A549 (cell line): ENCODE results near the gene NR2E3. TPM values are rescaled to one million over a fixed set of nuclear protein-coding genes. Genes with fewer than 3 reads are reported as not detected.

Source experiments
- ATAC-seq, 2 experiments: fragments of 200-7000 bp in 1 of 2; fragments of >200 bp in 1 of 2; cut with Nextera tagmentation in 1 of 2; cut with Tn5 transposase in 1 of 2; 3 replicates each; pipeline versions ENCODE4 v1.8.0 to v1.9.1; 2018 to 2020; ENCODE audit warnings: mild to moderate bottlenecking in 1 of 2, moderate library complexity in 1 of 2
- CTCF ChIA-PET: fragments of 300-600 bp; sonication (Branson Sonifier 250); formaldehyde crosslinking; extraction: SDS; loops from one replicate; lab custom pipeline; 2021; ENCODE audit warnings: antibody characterized with exemption, inconsistent platforms; lab: Yijun Ruan, JAX
- POLR2A ChIA-PET: fragments of 350-600 bp; formaldehyde crosslinking; extraction: SDS; loops from one replicate; lab custom pipeline; 2021; ENCODE audit warnings: antibody characterized with exemption, inconsistent platforms; lab: Yijun Ruan, JAX
- DNase-seq, 2 experiments: peaks; one replicate each; pipeline versions ENCODE4 v3.0.0 to v3.0.0-alpha.2; 2011 to 2016; ENCODE audit warnings: low read depth in 1 of 2, low spot score in 1 of 2
- FAIRE-seq: peaks from 2 replicates; lab custom pipeline; 2011; peaks lifted over from hg19 to GRCh38; lab: Jason Lieb, UNC
- H3K27ac ChIP-seq, 2 experiments: fragments of >200 bp; sonication (Bioruptor Twin); formaldehyde crosslinking; 3 replicates each; pipeline ENCODE4 v1.5.1; 2016 to 2017
- H3K4me1 ChIP-seq: fragments of >200 bp; sonication (Bioruptor Twin); formaldehyde crosslinking; 3 replicates; pipeline ENCODE4 v1.6.1; 2016
- H3K4me2 ChIP-seq: fragments of >200 bp; sonication (Bioruptor Twin); formaldehyde crosslinking; 3 replicates; pipeline ENCODE4 v1.6.1; 2016
- H3K4me3 ChIP-seq: fragments of >200 bp; sonication (Bioruptor Twin); formaldehyde crosslinking; 3 replicates; pipeline ENCODE4 v1.5.1; 2016
- H3K9me3 ChIP-seq: fragments of >200 bp; sonication (Bioruptor Twin); formaldehyde crosslinking; 3 replicates; pipeline ENCODE4 v1.6.1; 2016
- BHLHE40 ChIP-seq: IDR thresholded peaks from 2 replicates; pipeline ENCODE4 v1.6.1; 2012; ENCODE audit warnings: low read depth, low read length, inconsistent platforms
- CBX2 ChIP-seq: fragments of 200-600 bp; sonication (generic); IDR thresholded peaks from 2 replicates; pipeline ENCODE4 v1.6.1; 2016; ENCODE audit warnings: low read depth, mild to moderate bottlenecking, borderline replicate concordance
- CBX8 ChIP-seq: fragments of 200-600 bp; sonication (generic); IDR thresholded peaks from 2 replicates; pipeline ENCODE4 v1.6.1; 2016
- CHD2 ChIP-seq: fragments of 150-350 bp; IDR thresholded peaks from 2 replicates; pipeline ENCODE4 v1.6.1; 2014; ENCODE audit warnings: low read length; ENCODE audit not compliant: partially characterized antibody
- EHF ChIP-seq: fragments of 250-450 bp; sonication (Bioruptor Pico); IDR thresholded peaks from 2 replicates; pipeline ENCODE4 v1.5.0; 2020; ENCODE audit warnings: mild to moderate bottlenecking
- ESRRA ChIP-seq: fragments of 150-350 bp; IDR thresholded peaks from 2 replicates; pipeline ENCODE4 v1.6.1; 2014; ENCODE audit warnings: mild to moderate bottlenecking, low read length, borderline replicate concordance
- FOSB ChIP-seq: fragments of 250-450 bp; sonication (Bioruptor Pico); IDR thresholded peaks from 2 replicates; pipeline ENCODE4 v1.5.0; 2020; ENCODE audit warnings: mild to moderate bottlenecking, moderate library complexity
- HEYL ChIP-seq: fragments of 250-450 bp; sonication (Bioruptor Pico); IDR thresholded peaks from 2 replicates; pipeline ENCODE4 v1.8.0; 2021; ENCODE audit warnings: mild to moderate bottlenecking, moderate library complexity
- HOXB5 ChIP-seq: fragments of 250-450 bp; sonication (Bioruptor Pico); IDR thresholded peaks from 2 replicates; pipeline ENCODE4 v1.5.0; 2020; ENCODE audit warnings: mild to moderate bottlenecking, moderate library complexity
- MAFK ChIP-seq: fragments of 450-650 bp; IDR thresholded peaks from 2 replicates; pipeline ENCODE4 v1.6.1; 2014; ENCODE audit not compliant: partially characterized antibody
- NR3C1 ChIP-seq: fragments of >200 bp; sonication (Bioruptor Twin); formaldehyde crosslinking; IDR thresholded peaks from 3 replicates; pipeline ENCODE4 v1.6.1; 2017
- PHF8 ChIP-seq: fragments of 200-600 bp; sonication (generic); IDR thresholded peaks from 2 replicates; pipeline ENCODE4 v1.6.1; 2016; ENCODE audit warnings: low read depth, mild to moderate bottlenecking, antibody characterized with exemption, moderate library complexity, borderline replicate concordance
- POLR2AphosphoS2 ChIP-seq: conservative IDR thresholded peaks from 2 replicates; pipeline ENCODE4 v1.6.1; 2012; ENCODE audit warnings: low read length, improper control_type of control experiment, inconsistent platforms
- RAD21 ChIP-seq, 2 experiments: fragments of >200 bp in 1 of 2; sonication (Bioruptor Twin) in 1 of 2; formaldehyde crosslinking in 1 of 2; IDR thresholded peaks in 1 of 2; conservative IDR thresholded peaks in 1 of 2; 2 replicates in 1 of 2; 3 replicates in 1 of 2; pipeline ENCODE4 v1.6.1; 2012 to 2018; ENCODE audit warnings: inconsistent platforms in 1 of 2
- RARB ChIP-seq: fragments of 250-450 bp; sonication (Bioruptor Pico); IDR thresholded peaks from 2 replicates; pipeline ENCODE4 v1.8.0; 2021; ENCODE audit warnings: mild to moderate bottlenecking, moderate library complexity
- RFX5 ChIP-seq: fragments of 450-650 bp; IDR thresholded peaks from 2 replicates; pipeline ENCODE4 v1.7.1; 2014; ENCODE audit warnings: antibody characterized with exemption, mild to moderate bottlenecking, moderate library complexity
- RNF2 ChIP-seq: fragments of 200-600 bp; sonication (generic); IDR thresholded peaks from 2 replicates; pipeline ENCODE4 v1.6.1; 2016; ENCODE audit warnings: low read depth, mild to moderate bottlenecking, antibody characterized with exemption, moderate library complexity, borderline replicate concordance
- WGBS: methylation state at CpG from one replicate; pipeline ENCODE4 v1.1.6; 2017; ENCODE audit errors: missing lambda C conversion rate; 5-methylcytosine and 5-hydroxymethylcytosine counted together
- polyA plus RNA-seq, 4 experiments: library from polyadenylated mRNA; depleted of rRNA in 3 of 4; stranded (reverse); fragments of >200 nt; fragmentation: RNase III in 1 of 4; extraction: RNeasy Plus Mini Kit Qiagen cat#74134 plus additional on column Dnase treatment in 1 of 4; gene quantifications; 2 replicates in 3 of 4; 3 replicates in 1 of 4; pipeline ENCODE4 v1.2.3, GENCODE V29; 2011 to 2017
- TF ChIP-seq, protein P1 (sequence below): fragments of >200 bp; sonication (Bioruptor Twin); formaldehyde crosslinking; IDR thresholded peaks from 2 replicates; pipeline ENCODE4 v1.6.1; 2016
- TF ChIP-seq, protein P2 (sequence below): fragments of >200 bp; sonication (Bioruptor Twin); formaldehyde crosslinking; IDR thresholded peaks from 3 replicates; pipeline ENCODE4 v1.6.1; 2016
- TF ChIP-seq, protein P3 (sequence below): fragments of 250-450 bp; sonication (Bioruptor Pico); IDR thresholded peaks from 2 replicates; pipeline ENCODE4 v1.5.0; 2021; ENCODE audit warnings: mild to moderate bottlenecking, moderate library complexity, borderline replicate concordance
- TF ChIP-seq, protein P4 (sequence below): fragments of 450-650 bp; IDR thresholded peaks from 2 replicates; pipeline ENCODE4 v1.6.1; 2014; ENCODE audit warnings: antibody characterized with exemption

Gene NR2E3
- polyA plus RNA-seq, 2 of the 4 experiments (the other 2 are of a cell fraction): 0.13 to 0.79 TPM

DNA sequence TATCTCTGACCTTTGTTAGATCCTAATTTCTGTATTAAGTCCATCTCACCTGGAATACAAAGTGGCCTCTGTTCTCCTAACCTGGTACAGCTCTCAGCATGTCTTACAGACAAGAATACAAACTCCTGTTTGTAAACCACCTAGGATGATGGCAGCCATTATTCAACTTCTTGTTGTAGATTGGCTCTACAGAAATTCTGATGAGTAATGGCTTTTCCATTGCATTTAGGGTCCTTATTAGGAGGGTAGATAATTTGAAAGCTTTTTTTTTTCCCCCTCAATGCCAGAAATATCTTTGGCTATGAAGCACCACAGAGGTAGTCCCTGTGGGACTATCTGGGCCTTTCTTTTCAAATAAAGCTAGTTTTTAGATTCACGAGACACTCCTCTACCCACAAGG, 9.8 kb downstream of the NR2E3 start:
- peak; percentile 73 for TF ChIP-seq MAFK
- TF ChIP-seq EHF (CRISPR knock-in tag): no peak
- ChIA-PET POLR2A (no interaction called here), CTCF (interaction anchor here (1.3 to 1.4 kb wide), 2 partner anchors 11 to 336 kb away, joined by 5 to 6 read pairs; no protein-coding TSS in a partner anchor)
- DNase-seq (no peak), FAIRE-seq (peak; percentile 7), ATAC-seq (no peak)
- WGBS: 78% methylated on average over 1 of the region's 1 CpG
- H3K4me3 ChIP-seq: no peak overlapping the region
- no peak overlapping the region for H3K4me2 ChIP-seq
- H3K4me1 ChIP-seq: no peaks in the 10 kb centered on the region
- H3K9me3 ChIP-seq: peaks cover 66% of the 10 kb centered on the region
- H3K27ac ChIP-seq: no peak overlapping the region

DNA sequence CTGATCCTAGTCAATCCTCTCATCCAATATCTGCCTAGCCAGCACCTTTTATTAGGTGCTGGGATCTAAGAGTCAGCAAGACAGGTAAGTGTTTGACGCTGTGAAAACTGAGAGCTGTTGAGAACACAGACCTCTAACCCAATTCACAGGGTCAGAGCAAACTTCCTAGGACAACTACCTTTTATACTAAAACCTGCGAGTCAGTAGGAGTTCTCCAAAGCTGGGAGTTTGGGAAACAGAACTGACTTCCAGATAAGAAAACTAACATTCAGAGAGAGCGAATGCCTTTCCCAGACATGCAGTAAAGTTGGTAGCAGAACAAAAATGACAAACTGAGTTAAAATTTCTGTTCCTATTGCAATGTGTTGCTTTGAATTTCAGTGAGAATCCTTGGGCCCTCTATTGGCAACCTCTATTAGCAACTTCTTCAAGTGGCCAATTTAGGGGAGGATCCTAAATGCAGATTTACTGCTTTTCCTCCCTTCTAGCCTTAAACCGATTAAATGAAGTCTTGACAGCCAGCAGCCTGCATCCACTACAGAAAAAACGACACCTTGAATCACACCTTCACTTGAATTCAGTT, 11.3 kb downstream of the NR2E3 start:
- TF ChIP-seq, protein P1, sequence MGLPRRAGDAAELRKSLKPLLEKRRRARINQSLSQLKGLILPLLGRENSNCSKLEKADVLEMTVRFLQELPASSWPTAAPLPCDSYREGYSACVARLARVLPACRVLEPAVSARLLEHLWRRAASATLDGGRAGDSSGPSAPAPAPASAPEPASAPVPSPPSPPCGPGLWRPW: 0 out of 2 replicates have a peak, but pooled peaks have one; percentile 4
- TF ChIP-seq MAFK (peak; percentile 17), FOSB (CRISPR knock-in tag) (no peak)
- TF ChIP-seq, protein P2, sequence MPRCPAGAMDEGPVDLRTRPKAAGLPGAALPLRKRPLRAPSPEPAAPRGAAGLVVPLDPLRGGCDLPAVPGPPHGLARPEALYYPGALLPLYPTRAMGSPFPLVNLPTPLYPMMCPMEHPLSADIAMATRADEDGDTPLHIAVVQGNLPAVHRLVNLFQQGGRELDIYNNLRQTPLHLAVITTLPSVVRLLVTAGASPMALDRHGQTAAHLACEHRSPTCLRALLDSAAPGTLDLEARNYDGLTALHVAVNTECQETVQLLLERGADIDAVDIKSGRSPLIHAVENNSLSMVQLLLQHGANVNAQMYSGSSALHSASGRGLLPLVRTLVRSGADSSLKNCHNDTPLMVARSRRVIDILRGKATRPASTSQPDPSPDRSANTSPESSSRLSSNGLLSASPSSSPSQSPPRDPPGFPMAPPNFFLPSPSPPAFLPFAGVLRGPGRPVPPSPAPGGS: no peak
- no peaks in the 10 kb centered on the region for H3K4me1 ChIP-seq
- ATAC-seq (no peak), FAIRE-seq (peak; percentile 7), DNase-seq (no peak)
- POLR2A ChIA-PET: no interaction called here
- peaks cover 72% of the 10 kb centered on the region for H3K9me3 ChIP-seq
- 88% methylated on average over 5 of the region's 5 CpGs for WGBS
- H3K4me3 ChIP-seq: no peak overlapping the region
- no peak overlapping the region for H3K4me2 ChIP-seq
- H3K27ac ChIP-seq: no peak overlapping the region
- CTCF ChIA-PET: interaction anchor here (1.4 kb wide), 1 partner anchor 334 kb away, joined by 6 read pairs; no protein-coding TSS in a partner anchor

DNA sequence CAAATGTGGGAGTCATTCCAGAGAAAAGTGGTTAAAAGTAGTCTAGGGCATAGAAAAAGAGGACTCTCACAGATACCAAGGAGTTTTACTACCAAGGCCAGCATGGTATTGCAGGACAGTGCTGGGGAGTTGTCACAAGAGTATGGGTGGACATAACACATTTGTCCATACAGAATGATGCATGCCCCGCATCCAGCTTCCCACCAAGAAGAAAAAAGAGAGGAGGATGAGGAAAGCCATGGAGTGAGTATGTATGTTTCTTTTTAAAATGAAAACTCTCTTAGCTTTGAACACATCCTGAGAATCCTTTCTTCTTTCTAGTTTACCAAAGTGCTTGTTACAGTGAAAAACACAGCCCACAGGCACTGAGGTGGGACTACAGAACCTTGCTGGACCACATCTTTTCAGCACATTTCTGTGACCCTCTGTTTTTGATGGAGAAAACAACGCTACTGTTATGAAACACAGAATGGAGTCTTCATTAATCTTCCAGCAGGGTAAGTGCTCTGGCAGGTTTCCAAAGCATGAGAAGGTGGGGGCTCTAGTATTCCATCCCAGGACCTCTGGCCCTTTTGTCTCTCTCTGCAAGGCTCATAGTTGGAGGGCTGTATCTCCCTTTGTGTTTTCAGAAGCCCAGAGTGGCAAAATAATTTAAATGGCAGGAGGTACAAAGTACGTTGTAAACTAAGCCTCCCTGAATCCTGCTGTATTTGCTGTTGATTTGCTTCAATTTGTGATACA, 12.7 kb downstream of the NR2E3 start:
- no peak for ATAC-seq
- Histone ChIP-seq H3K9me3 (peaks cover 67% of the 10 kb centered on the region), H3K4me1 (no peaks in the 10 kb centered on the region), H3K27ac (no peak overlapping the region), H3K4me3 (no peak overlapping the region), H3K4me2 (no peak overlapping the region)
- DNase-seq: no peak
- 82% methylated on average over 3 of the region's 3 CpGs for WGBS
- peak; percentile 76 for FAIRE-seq
- ChIA-PET POLR2A (no interaction called here), CTCF (no interaction called here)
- no peak for TF ChIP-seq RFX5
- TF ChIP-seq CBX2: no peak
- no peak for TF ChIP-seq POLR2AphosphoS2
- TF ChIP-seq RARB: no peak
- no peak for TF ChIP-seq RNF2
- TF ChIP-seq, protein P3, sequence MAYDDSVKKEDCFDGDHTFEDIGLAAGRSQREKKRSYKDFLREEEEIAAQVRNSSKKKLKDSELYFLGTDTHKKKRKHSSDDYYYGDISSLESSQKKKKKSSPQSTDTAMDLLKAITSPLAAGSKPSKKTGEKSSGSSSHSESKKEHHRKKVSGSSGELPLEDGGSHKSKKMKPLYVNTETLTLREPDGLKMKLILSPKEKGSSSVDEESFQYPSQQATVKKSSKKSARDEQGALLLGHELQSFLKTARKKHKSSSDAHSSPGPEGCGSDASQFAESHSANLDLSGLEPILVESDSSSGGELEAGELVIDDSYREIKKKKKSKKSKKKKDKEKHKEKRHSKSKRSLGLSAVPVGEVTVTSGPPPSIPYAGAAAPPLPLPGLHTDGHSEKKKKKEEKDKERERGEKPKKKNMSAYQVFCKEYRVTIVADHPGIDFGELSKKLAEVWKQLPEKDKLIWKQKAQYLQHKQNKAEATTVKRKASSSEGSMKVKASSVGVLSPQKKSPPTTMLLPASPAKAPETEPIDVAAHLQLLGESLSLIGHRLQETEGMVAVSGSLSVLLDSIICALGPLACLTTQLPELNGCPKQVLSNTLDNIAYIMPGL (CRISPR knock-in tag): no peak
- no peak for TF ChIP-seq BHLHE40
- TF ChIP-seq, protein P4, sequence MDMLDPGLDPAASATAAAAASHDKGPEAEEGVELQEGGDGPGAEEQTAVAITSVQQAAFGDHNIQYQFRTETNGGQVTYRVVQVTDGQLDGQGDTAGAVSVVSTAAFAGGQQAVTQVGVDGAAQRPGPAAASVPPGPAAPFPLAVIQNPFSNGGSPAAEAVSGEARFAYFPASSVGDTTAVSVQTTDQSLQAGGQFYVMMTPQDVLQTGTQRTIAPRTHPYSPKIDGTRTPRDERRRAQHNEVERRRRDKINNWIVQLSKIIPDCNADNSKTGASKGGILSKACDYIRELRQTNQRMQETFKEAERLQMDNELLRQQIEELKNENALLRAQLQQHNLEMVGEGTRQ: no peak

DNA sequence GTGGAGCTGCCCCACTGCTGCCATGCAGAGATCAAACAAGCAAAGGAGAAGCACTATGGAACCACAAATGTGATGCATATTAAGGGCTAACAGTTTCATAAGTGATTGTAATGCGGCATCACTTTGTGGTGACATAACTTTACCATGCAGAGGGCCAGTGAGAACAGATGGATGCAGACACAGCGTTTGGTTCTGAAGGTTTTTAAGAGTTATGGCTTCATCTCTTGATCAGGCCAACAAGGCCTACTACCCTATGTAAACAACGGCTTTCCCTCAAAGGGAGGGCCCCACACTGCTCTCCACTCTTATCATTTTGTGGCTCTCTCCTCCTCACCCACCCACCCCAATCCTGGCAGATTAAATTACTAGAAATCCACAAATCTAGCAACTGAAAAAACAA, 13.4 kb downstream of the NR2E3 start:
- no peaks in the 10 kb centered on the region for H3K4me1 ChIP-seq
- POLR2A ChIA-PET: no interaction called here
- no peak overlapping the region for H3K4me2 ChIP-seq
- whole genome bisulfite sequencing: 75% methylated on average over 3 of the region's 3 CpGs
- DNase-seq (no peak), FAIRE-seq (no peak), ATAC-seq (no peak)
- CTCF ChIA-PET: no interaction called here
- H3K9me3 ChIP-seq: peaks cover 59% of the 10 kb centered on the region
- H3K4me3 ChIP-seq: no peak overlapping the region
- H3K27ac ChIP-seq: no peak overlapping the region
- TF ChIP-seq RAD21 (conservative IDR thresholded peaks at IDR 0.05 in 1 of 2, IDR thresholded peaks at IDR 0.05 in 1 of 2) (no peak), RARB (no peak), HEYL (CRISPR knock-in tag) (no peak), CHD2 (no peak), PHF8 (no peak), ESRRA (no peak), CBX8 (no peak), HOXB5 (CRISPR knock-in tag) (no peak), NR3C1 (no peak)
- TF ChIP-seq, protein P3 (CRISPR knock-in tag): no peak
